Colonic mucosa (tissue), 4 donors: Measurements from ENCODE around the gene NHLRC4. TPM values are rescaled to one million over a fixed set of nuclear protein-coding genes. Genes with fewer than 3 reads are reported as not detected.
A peak's percentile ranks its signal among the peaks of the same experiment; 100 is the strongest.

Source experiments
- DNase-seq: peaks from one replicate; pipeline ENCODE4 v3.0.0-alpha.2; 2020
- H3K27ac ChIP-seq: fragments of 200-600 bp; one replicate; pipeline ENCODE4 v1.8.0; 2021
- H3K27me3 ChIP-seq: fragments of 200-600 bp; one replicate; pipeline ENCODE4 v1.8.0; 2021
- H3K36me3 ChIP-seq: fragments of 200-600 bp; one replicate; pipeline ENCODE4 v1.8.0; 2021
- H3K4me1 ChIP-seq: fragments of 200-600 bp; one replicate; pipeline ENCODE4 v1.8.0; 2021; ENCODE audit warnings: mild to moderate bottlenecking
- H3K4me3 ChIP-seq: fragments of 200-600 bp; one replicate; pipeline ENCODE4 v1.8.0; 2021
- H3K9ac ChIP-seq, 2 donors: one replicate each; pipeline ENCODE4 v1.7.0; 2013; ENCODE audit warnings: control low read depth in 2 of 2, low read depth in 2 of 2, low read length in 2 of 2
- H3K9me3 ChIP-seq: fragments of 200-600 bp; one replicate; pipeline ENCODE4 v1.8.0; 2021
- CTCF ChIP-seq: fragments of 200-600 bp; IDR thresholded peaks from one replicate; pipeline ENCODE4 v1.8.0; 2022; ENCODE audit warnings: antibody characterized with exemption, mild to moderate bottlenecking
- intact Hi-C: fragments of 100-400 bp; cut with DNase I; formaldehyde crosslinking; loops from one replicate; pipeline ENCODE4 v1.14.1; 2022
- total RNA-seq, 2 donors: library from RNA; stranded (reverse); fragmentation: NEBNext Ultra II Directional in 1 of 2; extraction: Animal tissue kit (Norgen Biotek cat#: 25700) in 1 of 2; gene quantifications; one replicate each; pipeline ENCODE4 v1.2.1, GENCODE V29; 2021
- donor health status: healthy.
- donor health status: DM: no; HTN: no; CAD: no.
- donor health status: DM: no; HTN: no; CAD: no.

NHLRC4 gene
- total RNA-seq, 2 donors from 2014 or later = 0.32 to 0.35 TPM

GRCh38 chr16:525520-526180 lies 41.2 kb upstream of the NHLRC4 start:
- DNase-seq = no peak
- intact Hi-C loops = no loop called here
- H3K36me3 ChIP-seq = no peaks in the 10 kb centered on the region
- H3K27ac ChIP-seq = peak overlapping the region; percentile 43
- no peaks in the 10 kb centered on the region for H3K27me3 ChIP-seq
- no peaks in the 10 kb centered on the region for H3K9me3 ChIP-seq
- TF ChIP-seq CTCF = no peak
- H3K9ac ChIP-seq = peak overlapping the region; percentile 70 to 95
- peak overlapping the region; percentile 92 for H3K4me3 ChIP-seq
- H3K4me1 ChIP-seq = peaks cover 25% of the 10 kb centered on the region

- intact Hi-C loops = no loop called here
- H3K4me1 ChIP-seq = peaks cover 25% of the 10 kb centered on the region
These were observed 40.4 kb upstream of the NHLRC4 start for GRCh38 chr16:526181-527014.

GRCh38 chr16:527015-527903 lies 39.5 kb upstream of the NHLRC4 start, which contains the start of gene CAPN15:
TSS of gene CAPN15 (plus strand) at chr16:527712. CDS start at chr16:546839, 19,127 bp downstream.
- Histone ChIP-seq H3K4me1 (peaks cover 25% of the 10 kb centered on the region), H3K36me3 (no peaks in the 10 kb centered on the region)
- intact Hi-C loops = no loop called here

More at GRCh38 chr16:526181-527014, 40.4 kb upstream of the NHLRC4 start:
- Histone ChIP-seq H3K9me3 (no peaks in the 10 kb centered on the region), H3K4me3 (peak overlapping the region; percentile 92), H3K27ac (peak overlapping the region; percentile 94), H3K27me3 (no peaks in the 10 kb centered on the region), H3K36me3 (no peaks in the 10 kb centered on the region), H3K9ac (peak overlapping the region; percentile 70 to 95)
- no peak for DNase-seq
- no peak for TF ChIP-seq CTCF

GRCh38 chr16:528111-529011 lies 38.4 kb upstream of the NHLRC4 start:
- H3K36me3 ChIP-seq = no peaks in the 10 kb centered on the region
- H3K4me1 ChIP-seq = peaks cover 31% of the 10 kb centered on the region
- TF ChIP-seq CTCF = no peak

More at GRCh38 chr16:527015-527903, 39.5 kb upstream of the NHLRC4 start, which contains the start of gene CAPN15:
- peak within 1 kb of the TSS; percentile 95 to 97 for H3K9ac ChIP-seq
- peak within 1 kb of the TSS; percentile 94 for H3K27ac ChIP-seq
- peak; percentile 85 for DNase-seq
- no peaks in the 10 kb centered on the region for H3K27me3 ChIP-seq
- TF ChIP-seq CTCF = peak; percentile 28
- H3K4me3 ChIP-seq = peak within 1 kb of the TSS; percentile 92
- H3K9me3 ChIP-seq = no peaks in the 10 kb centered on the region

More at GRCh38 chr16:528111-529011, 38.4 kb upstream of the NHLRC4 start:
- DNase-seq = peak; percentile 85
- Histone ChIP-seq H3K4me3 (peak overlapping the region; percentile 84), H3K27ac (peak overlapping the region; percentile 74), H3K27me3 (no peaks in the 10 kb centered on the region), H3K9me3 (no peaks in the 10 kb centered on the region), H3K9ac (peak overlapping the region; percentile 92 to 97)
- intact Hi-C loops = no loop called here
